GM19463 (cell line): ENCODE data around the gene CAPN11.

Experiments used
- ATAC-seq: cut with Tn5 transposase; IDR thresholded peaks from one replicate; pipeline ENCODE4 v1.9.1; 2021; ENCODE audit warnings: mild to moderate bottlenecking, moderate library complexity; ENCODE audit not compliant: unreplicated experiment

The CAPN11 gene

DNA sequence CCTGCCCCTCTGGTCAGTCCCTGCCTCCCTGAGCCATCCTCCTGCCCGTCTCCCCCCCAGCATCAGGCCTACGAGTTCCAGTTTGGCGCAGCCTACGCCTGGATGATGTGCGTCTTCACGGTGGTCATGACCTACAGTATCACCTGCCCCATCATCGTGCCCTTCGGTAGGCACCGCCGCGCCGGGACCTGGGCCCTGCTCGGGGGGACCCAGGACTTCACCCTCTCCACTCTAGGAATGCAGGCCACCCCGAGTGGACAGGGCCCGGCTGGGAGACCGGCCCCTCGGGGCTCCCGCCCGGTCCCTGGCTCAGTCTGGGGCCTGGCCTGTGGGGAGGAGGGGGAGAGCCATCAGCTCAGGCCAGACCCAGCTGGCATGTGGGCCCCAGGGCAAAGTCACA lies 6.1 kb upstream of the CAPN11 start:
- no peak for ATAC-seq

DNA sequence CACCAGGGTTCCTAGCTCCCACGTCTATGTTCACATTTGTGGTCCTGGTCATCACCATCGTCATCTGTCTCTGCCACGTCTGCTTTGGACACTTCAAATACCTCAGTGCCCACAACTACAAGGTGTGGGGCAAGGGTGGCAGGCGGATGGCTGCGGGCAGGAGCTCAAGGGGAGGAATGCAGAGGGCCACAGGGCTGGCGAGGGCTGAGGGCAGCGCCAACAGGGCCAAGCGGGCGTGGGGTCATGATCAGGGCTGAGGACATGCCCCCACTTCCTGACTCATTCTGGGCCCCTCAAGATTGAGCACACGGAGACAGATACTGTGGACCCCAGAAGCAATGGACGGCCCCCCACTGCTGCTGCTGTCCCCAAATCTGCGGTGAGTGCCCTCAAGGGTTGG lies 4.6 kb upstream of the CAPN11 start:
- ATAC-seq = no peak

DNA sequence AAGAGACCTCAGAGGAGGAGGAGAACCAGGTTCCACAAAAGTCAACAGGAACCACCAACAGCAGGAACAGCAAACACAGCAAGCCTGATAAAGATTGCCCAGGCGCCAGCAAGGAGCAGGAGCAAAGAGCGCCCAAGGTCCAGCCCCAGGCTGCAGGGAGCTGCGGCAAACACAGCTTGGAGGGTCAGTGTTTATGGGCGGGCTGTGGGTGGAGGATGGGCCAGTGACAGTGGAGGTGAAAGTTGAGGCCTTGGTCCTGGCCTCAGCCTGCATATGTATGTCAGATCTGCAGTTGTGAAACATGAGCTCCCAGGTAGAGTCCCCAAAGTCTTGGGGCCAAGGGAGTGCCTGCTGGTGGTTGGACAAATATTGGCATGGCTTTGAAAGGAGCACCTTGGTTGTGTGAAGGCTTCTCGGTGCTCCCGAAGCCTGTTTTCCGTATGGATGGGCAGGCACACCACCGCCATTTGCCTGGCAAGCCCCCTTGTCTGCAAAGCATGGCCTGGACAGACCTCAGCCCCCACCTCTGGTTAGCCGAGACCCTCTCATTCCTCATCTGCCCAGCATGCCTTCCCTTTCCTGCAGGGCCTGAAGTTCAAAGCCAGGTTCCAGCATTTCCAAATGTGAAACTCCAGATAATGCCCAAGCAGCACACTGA lies 2.0 kb upstream of the CAPN11 start:
- no peak for ATAC-seq

DNA sequence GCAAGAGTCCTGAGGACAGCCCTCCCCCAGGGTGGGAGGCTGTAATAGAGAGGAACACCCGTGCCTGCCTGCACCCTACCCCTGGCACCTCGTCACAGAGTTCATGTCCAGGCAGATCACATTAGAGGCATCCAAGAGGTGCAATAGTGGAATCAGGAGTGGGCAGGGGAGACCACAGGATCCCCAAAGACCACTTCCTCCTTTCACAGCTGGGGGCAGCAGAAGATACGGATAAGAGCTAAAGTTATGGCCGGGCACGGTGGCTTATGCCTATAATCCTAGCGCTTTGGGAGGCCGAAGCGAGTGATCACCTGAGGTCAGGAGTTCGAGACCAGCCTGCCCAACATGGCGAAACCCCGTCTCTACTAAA lies 1.5 kb upstream of the CAPN11 start:
- no peak for ATAC-seq

DNA sequence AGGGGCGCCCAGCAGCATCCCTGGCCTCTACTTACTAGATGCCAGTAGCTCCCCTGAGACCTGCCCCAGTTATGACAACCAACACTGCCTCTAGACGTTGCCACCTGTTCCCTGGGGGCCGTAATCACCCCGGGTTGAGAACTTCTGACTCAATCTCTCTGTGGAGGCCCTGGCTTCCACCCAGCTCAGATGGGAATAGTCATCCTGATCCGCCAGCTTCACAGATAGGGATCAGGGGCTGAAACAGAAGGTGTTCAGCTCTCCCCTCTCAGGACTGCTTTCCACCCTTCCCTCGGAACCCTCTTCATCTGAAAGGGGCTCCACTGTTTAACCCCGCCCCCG lies 3.3 kb downstream of the CAPN11 start:
- no peak for ATAC-seq

DNA sequence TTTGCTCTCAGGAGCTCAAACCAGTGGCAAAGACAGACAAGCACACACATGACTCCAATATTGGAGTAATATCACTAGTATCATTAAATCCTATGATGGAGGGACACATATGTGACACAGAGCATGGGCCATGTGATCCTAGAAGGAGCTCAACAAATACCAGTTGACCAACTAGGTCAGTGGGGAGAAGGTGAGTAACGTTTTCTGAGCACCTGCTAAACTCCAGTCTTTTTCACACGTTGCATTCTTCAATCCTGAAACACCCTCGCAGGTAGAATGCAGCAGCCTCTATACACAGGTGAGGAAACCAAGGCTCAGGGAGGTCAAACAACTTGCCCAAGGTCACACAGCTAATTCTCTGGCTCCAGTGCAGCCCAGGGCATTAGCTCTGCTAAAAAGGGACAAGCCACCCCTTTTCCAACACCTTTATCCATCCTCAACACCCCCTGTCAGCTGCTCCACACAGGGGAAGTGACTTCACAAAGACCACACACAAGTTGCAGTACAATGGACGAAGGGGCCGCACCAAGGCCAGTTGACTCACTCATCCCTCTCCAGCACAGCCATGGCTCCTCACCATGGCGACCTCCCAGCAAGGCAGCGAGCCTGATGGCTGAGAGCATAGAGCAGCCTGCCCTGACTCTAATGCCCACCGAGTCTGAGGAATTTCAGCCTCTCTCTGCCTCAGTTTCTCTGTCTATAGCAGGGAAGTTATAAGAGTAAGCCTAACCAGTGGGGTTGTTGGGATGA lies 4.4 kb downstream of the CAPN11 start:
- no peak for ATAC-seq

DNA sequence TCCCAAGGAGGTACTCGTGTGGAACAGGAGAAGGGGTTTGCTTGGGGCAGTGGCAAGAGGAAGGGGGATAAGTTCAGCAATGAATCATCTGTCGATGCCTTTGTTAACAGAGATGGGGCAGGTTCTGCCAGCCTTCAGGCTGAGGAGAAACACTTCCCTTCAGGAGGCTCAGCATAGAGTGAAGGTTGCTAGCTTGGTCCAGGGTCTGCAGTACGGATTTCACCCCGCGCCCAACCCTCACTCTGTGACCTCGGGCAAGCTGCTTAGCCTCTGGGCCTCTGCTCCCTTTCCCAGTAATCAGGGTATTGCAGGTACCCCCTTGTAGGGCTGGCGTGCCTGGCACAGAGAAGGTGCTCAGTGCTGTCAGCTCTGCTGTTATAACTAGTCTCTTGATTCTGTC lies 7.5 kb downstream of the CAPN11 start:
- no peak for ATAC-seq

DNA sequence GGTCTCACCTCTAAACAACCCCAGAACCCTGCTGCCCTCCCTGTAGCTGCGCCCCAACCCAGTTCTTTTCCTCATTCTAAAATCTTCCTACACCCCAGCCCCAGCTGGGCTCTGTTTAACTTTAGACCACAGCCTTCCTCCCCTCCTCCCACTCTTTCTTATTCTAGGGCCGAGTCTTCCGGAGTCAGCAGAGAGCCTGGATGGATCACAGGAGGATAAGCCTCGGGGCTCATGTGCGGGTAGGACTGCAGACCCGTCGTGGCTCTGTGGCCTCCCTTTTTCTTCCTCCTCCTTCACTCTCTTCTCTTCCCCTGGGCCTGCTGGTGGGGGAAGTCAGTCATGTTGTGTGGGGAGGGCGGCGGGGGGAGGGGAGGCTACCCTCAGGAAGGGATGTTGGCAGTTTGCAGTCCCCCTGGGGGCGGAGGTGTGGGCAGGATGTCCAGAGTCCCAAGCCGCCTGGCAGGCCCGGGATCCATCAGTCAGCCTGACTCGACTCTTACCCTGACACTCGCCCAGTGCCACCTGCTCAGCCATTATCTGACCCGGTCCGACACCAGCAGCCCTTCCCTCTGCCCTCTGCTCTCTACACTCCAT lies 8.1 kb downstream of the CAPN11 start:
- no peak for ATAC-seq

DNA sequence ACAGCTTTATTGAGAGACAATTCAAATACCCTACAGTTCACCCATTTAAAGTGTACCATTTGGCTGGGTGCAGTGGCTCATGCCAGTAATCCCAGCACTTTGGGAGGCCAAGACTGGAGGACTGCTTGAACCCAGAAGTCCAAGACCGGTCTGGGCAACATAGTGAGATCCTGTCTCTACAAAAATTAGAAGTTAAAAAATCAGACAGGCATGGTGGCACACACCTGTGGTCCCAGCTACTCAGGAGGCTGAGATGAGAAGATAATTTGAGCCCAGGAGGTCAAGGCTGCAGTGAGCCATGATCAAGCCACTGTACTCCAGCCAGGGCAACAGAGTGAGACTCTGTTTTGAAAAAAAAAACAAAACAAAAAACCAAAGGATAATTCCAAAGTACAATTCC lies 8.9 kb downstream of the CAPN11 start:
- no peak for ATAC-seq

DNA sequence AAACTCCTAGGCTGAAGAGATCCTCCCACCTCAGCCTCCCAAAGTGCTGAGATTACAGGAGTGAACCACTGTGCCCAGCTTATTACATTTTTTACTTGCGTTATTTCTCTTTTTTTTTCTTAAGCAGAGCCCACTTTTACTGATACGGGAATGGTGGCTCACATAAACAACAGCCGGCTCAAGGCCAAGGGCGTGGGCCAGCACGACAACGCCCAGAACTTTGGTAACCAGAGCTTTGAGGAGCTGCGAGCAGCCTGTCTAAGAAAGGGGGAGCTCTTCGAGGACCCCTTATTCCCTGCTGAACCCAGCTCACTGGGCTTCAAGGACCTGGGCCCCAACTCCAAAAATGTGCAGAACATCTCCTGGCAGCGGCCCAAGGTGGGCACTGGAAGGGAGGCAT lies 10.5 kb downstream of the CAPN11 start:
- ATAC-seq = no peak

DNA sequence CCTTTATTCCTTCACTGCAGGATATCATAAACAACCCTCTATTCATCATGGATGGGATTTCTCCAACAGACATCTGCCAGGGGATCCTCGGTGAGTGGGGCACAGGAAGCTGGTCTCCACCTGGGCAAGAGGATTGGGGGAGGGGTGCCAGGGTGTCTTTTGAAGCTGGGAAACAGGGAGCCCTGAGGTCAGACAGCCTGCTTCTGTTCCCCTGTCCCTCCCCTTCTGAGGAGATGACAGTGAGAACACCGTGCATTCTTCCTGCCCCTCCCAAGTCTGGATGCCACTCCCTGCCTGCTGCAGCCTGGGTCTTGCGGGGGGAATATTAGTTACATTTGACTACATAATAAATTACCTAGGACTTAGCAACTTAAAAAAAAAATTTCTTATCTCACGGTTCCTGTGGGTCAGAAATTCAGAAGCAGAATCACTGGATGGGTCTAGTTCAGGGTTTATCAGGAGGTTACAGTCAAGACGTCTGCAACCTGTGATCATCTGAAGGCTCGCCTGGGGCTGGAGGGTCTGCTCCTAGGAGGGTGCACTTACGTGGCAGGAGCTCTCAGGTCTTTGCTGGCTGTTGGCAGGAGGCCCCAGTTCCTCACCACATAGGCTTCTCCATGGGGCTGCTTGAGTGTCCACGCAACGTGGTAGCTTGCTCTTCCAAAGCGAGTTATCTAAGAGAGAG lies 11.4 kb downstream of the CAPN11 start:
- no peak for ATAC-seq

DNA sequence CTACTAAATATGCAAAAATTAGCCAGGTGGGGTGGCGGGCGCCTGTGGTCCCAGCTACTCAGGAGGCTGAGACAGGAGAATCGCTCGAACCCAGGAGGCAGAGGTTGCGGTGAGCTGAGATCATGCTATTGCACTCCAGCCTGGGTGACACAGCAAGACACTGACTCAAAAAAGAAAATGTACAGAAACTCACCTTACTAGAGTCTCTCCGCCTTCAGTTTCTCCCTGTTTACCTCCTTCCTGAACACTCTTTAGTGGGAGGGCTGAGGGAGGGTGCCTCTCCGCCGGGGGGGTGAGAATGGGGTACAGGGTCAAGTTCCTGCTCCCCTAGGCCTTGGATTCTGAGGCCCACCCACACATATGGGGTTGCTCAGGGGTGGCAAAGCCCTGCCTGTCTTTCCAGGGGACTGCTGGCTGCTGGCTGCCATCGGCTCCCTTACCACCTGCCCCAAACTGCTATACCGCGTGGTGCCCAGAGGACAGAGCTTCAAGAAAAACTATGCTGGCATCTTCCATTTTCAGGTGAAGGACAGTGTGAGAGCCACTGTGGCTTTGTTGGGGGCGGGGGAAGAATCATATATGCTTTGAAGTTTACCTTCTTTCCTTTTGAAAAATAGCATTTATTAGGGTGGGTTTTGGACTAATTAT lies 13.4 kb downstream of the CAPN11 start:
- ATAC-seq = no peak

DNA sequence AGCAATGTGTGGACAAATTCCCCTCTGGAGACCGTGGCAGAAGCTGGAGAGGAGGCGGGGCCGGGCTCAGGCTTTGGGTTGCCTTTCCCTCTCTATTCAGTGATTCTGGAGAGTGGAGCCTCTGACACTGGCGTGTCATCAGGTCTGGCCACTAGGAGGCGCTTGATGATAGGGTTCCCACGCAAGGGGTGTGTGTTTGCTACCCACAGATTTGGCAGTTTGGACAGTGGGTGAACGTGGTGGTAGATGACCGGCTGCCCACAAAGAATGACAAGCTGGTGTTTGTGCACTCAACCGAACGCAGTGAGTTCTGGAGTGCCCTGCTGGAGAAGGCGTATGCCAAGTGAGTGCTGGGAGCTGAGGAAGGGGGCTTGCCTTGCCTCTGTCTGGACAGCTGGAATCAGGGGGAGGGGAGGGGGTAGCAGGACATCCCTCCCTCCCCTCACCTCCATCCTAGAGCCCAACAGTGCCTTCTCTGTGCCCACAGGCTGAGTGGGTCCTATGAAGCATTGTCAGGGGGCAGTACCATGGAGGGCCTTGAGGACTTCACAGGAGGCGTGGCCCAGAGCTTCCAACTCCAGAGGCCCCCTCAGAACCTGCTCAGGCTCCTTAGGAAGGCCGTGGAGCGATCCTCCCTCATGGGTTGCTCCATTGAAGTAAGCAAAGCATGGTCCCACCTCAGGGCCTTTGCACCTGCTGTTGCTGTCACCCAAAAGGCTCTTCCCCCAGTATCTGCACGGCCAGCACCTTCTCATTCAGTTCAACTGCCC lies 14.3 kb downstream of the CAPN11 start:
- ATAC-seq = peak; percentile 58

DNA sequence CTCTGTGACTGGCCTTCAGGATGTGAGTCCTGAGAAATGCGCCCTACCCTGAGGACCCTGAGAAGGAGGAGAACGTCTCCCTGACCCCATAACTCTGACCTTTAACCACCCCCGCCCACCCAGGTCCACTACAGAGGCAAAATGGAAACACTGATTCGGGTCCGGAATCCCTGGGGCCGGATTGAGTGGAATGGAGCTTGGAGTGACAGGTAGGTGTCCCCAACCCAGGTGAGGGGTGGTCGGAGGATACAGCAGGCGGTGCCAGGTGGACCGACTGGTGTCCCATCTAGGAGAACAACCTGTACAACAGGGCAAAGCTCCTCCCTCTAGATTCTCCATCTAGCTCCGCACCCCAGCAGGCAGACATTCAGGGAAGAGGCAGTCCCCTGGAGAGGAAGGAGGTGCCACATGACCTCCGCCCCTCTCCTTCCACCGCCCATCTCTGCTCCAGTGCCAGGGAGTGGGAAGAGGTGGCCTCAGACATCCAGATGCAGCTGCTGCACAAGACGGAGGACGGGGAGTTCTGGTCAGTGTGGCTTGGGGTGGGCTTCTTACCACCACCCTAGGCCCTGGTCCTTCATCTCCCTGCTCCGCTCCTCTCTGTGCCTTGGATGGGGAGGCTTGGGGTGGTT lies 17.6 kb downstream of the CAPN11 start:
- ATAC-seq = no peak

DNA sequence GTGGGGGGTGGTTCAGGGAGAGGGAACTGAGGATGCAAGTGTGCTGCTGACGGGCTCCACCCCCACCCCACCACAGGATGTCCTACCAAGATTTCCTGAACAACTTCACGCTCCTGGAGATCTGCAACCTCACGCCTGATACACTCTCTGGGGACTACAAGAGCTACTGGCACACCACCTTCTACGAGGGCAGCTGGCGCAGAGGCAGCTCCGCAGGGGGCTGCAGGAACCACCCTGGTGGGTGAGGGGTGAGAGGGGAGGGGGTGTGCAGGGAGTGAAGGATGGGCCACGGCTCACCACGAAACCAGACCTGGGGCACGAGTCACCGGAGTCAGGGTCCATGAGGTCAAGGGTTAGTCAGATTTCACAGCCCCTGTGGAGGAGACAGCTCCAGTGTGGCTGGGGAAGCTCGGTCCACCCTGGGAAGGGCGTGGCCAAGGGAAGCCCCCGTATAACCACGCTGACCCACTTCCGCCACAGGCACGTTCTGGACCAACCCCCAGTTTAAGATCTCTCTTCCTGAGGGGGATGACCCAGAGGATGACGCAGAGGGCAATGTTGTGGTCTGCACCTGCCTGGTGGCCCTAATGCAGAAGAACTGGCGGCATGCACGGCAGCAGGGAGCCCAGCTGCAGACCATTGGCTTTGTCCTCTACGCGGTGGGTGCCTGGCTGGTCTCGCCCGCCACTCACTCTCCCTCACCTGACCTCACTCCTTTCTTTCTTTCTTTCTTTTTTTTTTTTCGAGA lies 18.3 kb downstream of the CAPN11 start:
- peak; percentile 81 for ATAC-seq

DNA sequence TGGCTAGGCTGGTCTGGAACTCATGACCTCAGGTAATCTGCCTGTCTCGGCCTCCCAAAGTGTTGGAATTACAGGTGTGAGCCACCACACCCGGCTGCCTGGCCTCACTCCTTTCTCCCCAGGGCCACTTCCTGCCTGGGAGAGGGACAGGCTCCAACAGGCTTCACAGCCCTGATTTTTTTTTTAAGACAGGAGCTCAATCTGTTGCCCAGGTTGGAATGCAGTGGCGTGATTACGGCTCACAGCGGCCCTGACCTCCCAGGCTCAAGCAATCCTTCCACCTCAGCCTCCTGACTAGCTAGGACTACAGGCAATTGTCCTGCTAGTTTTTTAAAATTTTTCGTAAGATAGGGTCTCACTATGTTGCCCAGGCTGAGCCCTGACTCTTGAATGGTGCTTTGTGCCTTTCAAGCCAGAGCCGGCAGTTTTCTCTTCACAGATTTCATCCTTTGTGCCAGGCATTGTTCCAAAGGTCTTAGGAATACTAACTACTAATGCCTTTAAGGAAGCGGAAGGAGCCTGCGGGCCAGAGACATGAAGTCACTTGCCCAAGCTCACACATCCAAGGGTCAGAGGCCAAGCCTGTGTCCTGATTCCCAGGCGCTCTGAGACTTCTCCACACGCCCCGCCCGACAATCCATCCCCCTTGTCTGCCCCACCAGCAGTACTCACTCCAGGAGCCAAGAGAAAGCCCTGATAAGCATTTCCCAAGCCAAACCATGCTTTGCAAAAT lies 19.2 kb downstream of the CAPN11 start:
- no peak for ATAC-seq

DNA sequence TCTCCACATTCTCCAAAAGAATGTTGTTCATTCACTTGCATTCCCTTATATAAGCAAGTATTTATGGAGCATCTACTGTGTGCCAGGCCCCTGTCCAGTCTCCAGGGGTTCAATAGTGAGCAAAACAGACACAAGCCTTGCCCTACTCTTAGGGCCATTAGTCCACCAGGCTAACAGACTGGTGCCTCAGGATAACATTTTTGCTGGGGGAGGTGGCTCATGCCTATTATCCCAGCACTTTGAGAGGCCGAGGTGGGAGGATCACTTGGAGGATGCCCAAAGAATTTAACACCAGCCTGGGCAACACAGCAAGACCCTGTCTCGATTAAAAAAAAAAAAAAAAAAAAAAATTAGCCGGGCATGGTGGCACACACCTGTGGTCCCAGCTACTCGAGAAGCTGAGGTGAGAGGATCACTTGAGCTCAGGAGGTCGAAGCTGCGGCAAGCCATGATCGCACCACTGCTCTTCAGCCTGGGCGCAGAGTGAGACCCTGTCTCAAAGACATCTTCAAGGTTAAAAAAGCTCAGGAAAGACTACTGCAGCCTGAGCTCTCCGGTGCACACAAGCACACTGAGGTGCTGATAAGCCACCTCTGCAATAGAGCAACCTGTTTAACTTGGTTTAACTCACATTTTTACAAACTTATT lies 19.9 kb downstream of the CAPN11 start:
- no peak for ATAC-seq

DNA sequence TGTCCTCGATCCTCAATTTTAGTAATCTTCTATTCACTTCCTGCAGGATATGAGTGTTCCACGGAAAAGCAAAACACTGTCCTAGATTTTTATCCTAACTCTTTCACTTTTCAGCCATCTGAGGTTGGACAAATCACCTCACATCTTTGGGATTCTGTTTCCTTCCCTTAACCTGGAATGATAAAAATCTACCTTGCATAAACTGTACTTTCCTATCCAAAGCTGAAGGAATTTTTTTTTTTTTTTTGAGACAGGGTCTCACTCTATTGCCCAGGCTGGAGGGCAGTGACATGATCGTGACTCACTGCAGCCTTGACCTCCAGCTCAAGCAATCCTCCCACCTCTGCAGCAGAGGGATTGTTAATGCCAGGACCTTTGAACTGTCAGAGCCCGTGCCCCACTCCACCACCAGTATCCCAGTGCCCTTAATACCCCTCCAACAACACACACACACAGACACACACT lies 20.5 kb downstream of the CAPN11 start:
- ATAC-seq = no peak
